Ectodermal cell (in vitro differentiated cells): ENCODE measurements around the gene MTHFR.

ENCODE experiments used
- H3K27ac ChIP-seq: 2 replicates; pipeline ENCODE4 v1.7.0; 2013; ENCODE audit warnings: mild to moderate bottlenecking, low read depth, low read length; ENCODE audit not compliant: insufficient read depth, poor library complexity, severe bottlenecking
- H3K27me3 ChIP-seq: 2 replicates; pipeline ENCODE4 v1.7.0; 2013; ENCODE audit warnings: mild to moderate bottlenecking, low read length; ENCODE audit not compliant: insufficient read depth, control insufficient read depth, poor library complexity, severe bottlenecking
- H3K36me3 ChIP-seq: one replicate; pipeline ENCODE4 v1.7.0; 2013; ENCODE audit warnings: low read length; ENCODE audit not compliant: control insufficient read depth, insufficient read depth
- H3K4me1 ChIP-seq: one replicate; pipeline ENCODE4 v1.7.0; 2013; ENCODE audit warnings: low read length; ENCODE audit not compliant: control insufficient read depth, insufficient read depth
- H3K4me3 ChIP-seq: 2 replicates; pipeline ENCODE4 v1.7.0; 2013; ENCODE audit warnings: low read depth, low read length, control low read depth; ENCODE audit not compliant: insufficient read depth
- H3K9me3 ChIP-seq: 2 replicates; pipeline ENCODE4 v1.7.0; 2013; ENCODE audit warnings: mild to moderate bottlenecking, low read length, moderate library complexity; ENCODE audit not compliant: control insufficient read depth
- WGBS, 2 experiments: methylation state at CpG; one replicate each; pipeline ENCODE4 v1.1.7; 2013; ENCODE audit warnings: missing lambda C conversion rate in 2 of 2; 5-methylcytosine and 5-hydroxymethylcytosine counted together

MTHFR gene

DNA sequence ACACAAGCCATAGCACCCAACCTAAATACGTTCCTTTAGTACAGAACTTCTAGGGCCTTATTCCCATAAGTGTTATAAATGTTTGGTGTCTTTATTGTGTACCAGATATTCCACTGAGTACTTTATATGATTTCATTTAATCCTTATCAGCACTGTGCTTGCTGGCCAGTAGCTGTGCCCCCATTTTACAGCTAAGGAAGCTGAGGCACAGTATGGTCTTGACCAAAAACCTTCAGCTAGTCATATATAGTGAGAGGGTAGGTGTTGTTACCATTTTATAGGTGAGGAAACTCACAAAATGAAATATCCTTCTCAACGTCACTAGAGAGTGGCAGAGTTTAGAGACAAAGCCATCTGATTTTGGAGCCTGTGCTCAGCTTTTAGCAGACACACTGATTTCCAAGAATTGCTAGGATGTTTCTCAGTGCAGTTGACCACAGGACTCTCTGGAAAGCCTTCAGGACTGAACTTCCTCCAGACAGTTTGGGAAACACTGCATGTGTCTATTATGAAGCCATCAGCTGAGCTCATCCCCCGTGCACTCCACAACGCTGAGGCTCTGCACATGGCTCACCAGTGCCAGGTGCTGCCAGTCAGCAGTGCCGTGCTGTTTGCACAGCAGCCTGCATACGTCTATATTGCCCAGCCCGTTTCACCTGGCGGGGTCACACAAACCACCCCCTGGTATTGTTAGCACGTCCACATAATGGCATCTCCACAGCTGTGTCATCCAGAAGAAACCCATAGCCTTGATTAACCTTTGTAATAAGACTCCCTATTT, 26.4 kb upstream of the MTHFR start:
- 95 to 96% methylated on average over 9 of the region's 9 CpGs for WGBS, 2 experiments
- Histone ChIP-seq H3K27me3 (no peaks in the 10 kb centered on the region), H3K4me1 (no peaks in the 10 kb centered on the region), H3K9me3 (no peaks in the 10 kb centered on the region), H3K4me3 (no peak overlapping the region), H3K36me3 (peaks cover 65% of the 10 kb centered on the region), H3K27ac (no peak overlapping the region)

DNA sequence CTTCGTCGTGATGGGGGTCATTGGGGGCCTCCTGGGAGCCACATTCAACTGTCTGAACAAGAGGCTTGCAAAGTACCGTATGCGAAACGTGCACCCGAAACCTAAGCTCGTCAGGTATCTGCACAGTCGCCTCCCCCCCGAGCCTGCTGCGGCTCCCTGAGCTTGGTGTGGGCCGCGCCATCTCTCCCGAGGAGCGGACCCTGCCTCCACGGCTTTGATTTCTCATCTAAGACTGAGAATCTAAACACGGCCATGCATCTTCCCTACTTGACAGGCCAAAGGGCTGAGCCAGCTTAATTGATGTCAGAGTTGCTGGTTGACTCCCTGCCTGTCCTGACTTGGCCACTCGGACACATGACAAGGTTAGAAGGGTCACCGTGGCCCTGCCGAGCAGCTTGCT, 22.7 kb upstream of the MTHFR start:
- Histone ChIP-seq H3K4me1 (no peaks in the 10 kb centered on the region), H3K27me3 (no peaks in the 10 kb centered on the region), H3K36me3 (peaks cover 45% of the 10 kb centered on the region), H3K27ac (no peak overlapping the region), H3K4me3 (no peak overlapping the region), H3K9me3 (no peaks in the 10 kb centered on the region)
- 95% methylated on average over 19 of the region's 19 CpGs for WGBS, 2 experiments

DNA sequence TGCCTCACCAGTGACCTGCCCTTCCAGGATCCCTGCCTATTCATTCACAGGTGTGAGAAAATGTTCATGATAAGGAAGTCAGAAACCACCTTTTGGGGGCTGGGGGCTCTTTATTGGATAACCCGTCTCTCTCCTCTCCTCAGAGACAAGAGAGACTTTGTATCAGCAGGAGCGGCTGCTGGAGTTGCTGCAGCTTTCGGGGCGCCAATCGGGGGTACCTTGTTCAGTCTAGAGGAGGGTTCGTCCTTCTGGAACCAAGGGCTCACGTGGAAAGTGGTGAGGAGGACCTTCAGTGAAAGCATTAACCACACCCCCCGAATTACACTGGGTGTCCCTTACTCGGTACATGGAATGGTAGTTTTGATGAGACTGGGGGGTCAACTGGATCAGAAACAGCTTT, 21.2 kb upstream of the MTHFR start:
- 98% methylated on average over 9 of the region's 9 CpGs for WGBS, 2 experiments
- no peaks in the 10 kb centered on the region for H3K27me3 ChIP-seq
- no peaks in the 10 kb centered on the region for H3K9me3 ChIP-seq
- H3K36me3 ChIP-seq = peaks cover 50% of the 10 kb centered on the region
- no peak overlapping the region for H3K4me3 ChIP-seq
- no peak overlapping the region for H3K27ac ChIP-seq
- H3K4me1 ChIP-seq = no peaks in the 10 kb centered on the region

DNA sequence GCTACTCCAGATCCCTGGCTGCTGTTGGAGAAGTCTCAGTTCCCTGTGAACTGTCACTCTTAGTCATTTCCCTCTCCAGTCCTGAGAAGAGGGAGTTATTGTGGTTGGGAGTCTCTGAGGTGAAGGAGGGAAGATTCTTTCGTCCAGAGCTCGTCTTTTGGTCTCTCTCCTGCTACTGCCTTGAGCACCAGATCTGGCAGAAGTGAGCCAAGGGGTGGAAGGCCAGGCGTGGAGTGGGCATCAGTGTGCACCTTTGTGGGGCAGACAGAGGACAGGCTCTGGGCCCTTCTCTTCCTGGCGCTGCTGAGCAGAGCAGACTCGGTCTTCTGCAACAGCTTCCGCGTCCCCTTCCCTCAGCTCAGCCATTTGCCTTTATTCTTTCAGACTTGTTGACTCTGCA, 19.4 kb upstream of the MTHFR start:
- Histone ChIP-seq H3K4me1 (no peaks in the 10 kb centered on the region), H3K27me3 (no peaks in the 10 kb centered on the region), H3K9me3 (no peaks in the 10 kb centered on the region), H3K27ac (no peak overlapping the region), H3K4me3 (no peak overlapping the region), H3K36me3 (peaks cover 41% of the 10 kb centered on the region)
- WGBS, 2 experiments = 94 to 95% methylated on average over 7 of the region's 7 CpGs

DNA sequence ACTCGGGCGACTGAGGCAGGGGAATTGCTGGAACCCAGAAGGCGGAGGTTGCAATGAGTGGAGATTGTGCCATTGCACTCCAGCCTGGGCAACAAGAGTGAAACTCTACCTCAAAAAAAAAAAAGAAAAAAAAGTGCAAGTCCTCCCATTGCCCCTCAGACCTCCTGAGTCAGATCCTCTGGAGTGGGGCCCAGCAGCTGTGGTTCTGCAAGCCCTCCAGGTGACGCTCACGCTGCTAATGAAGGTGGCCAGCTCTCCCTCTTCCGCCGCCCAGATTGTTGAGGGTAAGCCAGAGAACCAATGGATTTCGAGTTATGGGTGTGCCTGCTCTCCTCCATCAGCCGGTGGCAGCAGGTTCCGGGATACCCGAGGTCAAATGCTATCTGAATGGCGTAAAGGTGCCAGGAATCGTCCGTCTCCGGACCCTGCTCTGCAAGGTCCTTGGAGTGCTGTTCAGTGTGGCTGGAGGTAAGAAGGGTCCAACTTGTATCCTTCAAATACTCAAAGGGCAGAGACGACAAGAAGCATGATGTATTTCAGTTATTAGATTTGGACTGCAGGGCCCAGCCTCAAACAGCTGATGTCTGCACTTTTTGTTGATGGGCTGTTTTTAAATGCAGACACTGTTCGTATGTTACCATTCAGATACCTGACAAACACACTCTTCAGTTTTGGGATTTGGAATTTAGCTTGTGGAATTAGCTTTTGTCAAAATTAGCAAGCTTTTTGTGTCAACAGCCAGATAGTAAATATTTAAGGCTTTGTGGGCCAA, 17.8 kb upstream of the MTHFR start:
- Histone ChIP-seq H3K4me3 (no peak overlapping the region), H3K9me3 (no peaks in the 10 kb centered on the region), H3K4me1 (no peaks in the 10 kb centered on the region), H3K27ac (no peak overlapping the region), H3K27me3 (no peaks in the 10 kb centered on the region), H3K36me3 (peaks cover 31% of the 10 kb centered on the region)
- 96% methylated on average over 17 of the region's 17 CpGs for WGBS, 2 experiments

DNA sequence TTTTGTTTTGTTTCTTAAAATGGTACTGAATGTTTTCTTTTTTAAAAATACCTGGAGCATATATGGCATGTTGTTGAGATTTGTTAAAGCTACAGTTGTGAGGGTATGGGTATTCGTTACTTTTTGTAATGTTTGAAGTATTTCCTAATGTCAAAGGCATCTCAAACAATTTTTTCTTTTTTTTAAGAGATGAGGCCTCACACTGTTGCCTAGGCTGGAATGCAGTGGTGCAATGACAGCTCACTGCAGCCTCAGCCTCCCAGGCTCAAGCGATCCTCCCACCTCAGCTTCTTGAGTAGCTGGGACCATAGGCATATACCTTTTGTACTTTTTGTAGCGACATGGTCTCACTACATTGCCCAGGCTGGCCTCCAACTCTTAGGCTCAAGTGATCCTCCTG, 16.3 kb upstream of the MTHFR start:
- H3K9me3 ChIP-seq = no peaks in the 10 kb centered on the region
- H3K27ac ChIP-seq = no peak overlapping the region
- WGBS, 2 experiments = 88 to 96% methylated on average over 2 to 3 of the region's 3 CpGs
- peaks cover 28% of the 10 kb centered on the region for H3K36me3 ChIP-seq
- no peaks in the 10 kb centered on the region for H3K4me1 ChIP-seq
- no peak overlapping the region for H3K4me3 ChIP-seq
- no peaks in the 10 kb centered on the region for H3K27me3 ChIP-seq

- no peak overlapping the region for H3K4me3 ChIP-seq
- WGBS, 2 experiments = 97% methylated on average over 12 of the region's 12 CpGs
- no peaks in the 10 kb centered on the region for H3K9me3 ChIP-seq
- no peaks in the 10 kb centered on the region for H3K4me1 ChIP-seq
- no peak overlapping the region for H3K27ac ChIP-seq
- peaks cover 33% of the 10 kb centered on the region for H3K36me3 ChIP-seq
- no peaks in the 10 kb centered on the region for H3K27me3 ChIP-seq
These were observed 11.4 kb upstream of the MTHFR start for GRCh38 chr1:11817192-11817591.

GRCh38 chr1:11813021-11813420, 7.3 kb upstream of the MTHFR start:
- H3K4me1 ChIP-seq = no peaks in the 10 kb centered on the region
- no peaks in the 10 kb centered on the region for H3K27me3 ChIP-seq
- peaks cover 33% of the 10 kb centered on the region for H3K36me3 ChIP-seq
- 85 to 95% methylated on average over 4 to 5 of the region's 5 CpGs for WGBS, 2 experiments
- no peak overlapping the region for H3K4me3 ChIP-seq
- no peak overlapping the region for H3K27ac ChIP-seq
- no peaks in the 10 kb centered on the region for H3K9me3 ChIP-seq

DNA sequence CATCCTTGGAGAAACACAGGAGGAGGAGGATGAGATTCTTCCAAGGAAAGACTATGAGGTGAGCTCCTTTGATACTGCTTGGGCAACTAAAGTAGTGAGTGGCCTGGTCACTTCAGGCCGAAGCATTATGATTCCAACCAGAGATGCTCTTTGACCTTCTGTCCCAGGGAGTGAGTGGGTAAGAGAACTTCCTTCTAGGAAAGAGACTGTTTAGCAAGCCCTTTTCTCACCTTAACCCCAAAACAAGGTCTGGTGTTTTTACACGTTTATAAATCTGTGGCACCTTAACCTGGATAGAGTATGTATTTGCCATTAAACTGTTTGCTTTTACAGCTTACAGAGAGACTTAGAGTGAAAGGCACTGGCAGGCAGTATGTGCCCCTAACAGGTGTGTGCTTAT, 1.4 kb upstream of the MTHFR start:
- no peaks in the 10 kb centered on the region for H3K27me3 ChIP-seq
- 76 to 84% methylated on average over 2 of the region's 2 CpGs for WGBS, 2 experiments
- peaks cover 4% of the 10 kb centered on the region for H3K36me3 ChIP-seq
- no peak overlapping the region for H3K27ac ChIP-seq
- H3K4me1 ChIP-seq = peaks cover 35% of the 10 kb centered on the region
- H3K4me3 ChIP-seq = peak overlapping the region; percentile 94
- no peaks in the 10 kb centered on the region for H3K9me3 ChIP-seq

GRCh38 chr1:11806307-11806936, 658 bp upstream of the MTHFR start:
- no peaks in the 10 kb centered on the region for H3K9me3 ChIP-seq
- H3K27me3 ChIP-seq = no peaks in the 10 kb centered on the region
- H3K4me1 ChIP-seq = peaks cover 38% of the 10 kb centered on the region
- H3K4me3 ChIP-seq = peak overlapping the region; percentile 94
- WGBS, 2 experiments = 1 to 2% methylated on average over 19 to 20 of the region's 20 CpGs
- H3K27ac ChIP-seq = peak overlapping the region; percentile 59
- H3K36me3 ChIP-seq = peaks cover 3% of the 10 kb centered on the region
